ENCODE results near the gene PLG. TPM values are rescaled to one million over a fixed set of nuclear protein-coding genes. Genes with fewer than 3 reads are reported as not detected.

The PLG gene
- total and polyA plus RNA-seq, 2 of the 4 experiments (the other 2 are of a cell fraction), result not detected

GRCh38 chr6:160756871-160757270, 54.8 kb downstream of the PLG start:
- H3K14ac ChIP-seq (replicated peaks; ENCODE audit: low read depth, low read length), result no peak overlapping the region
- ChIA-PET CTCF (no interaction called here), POLR2A (ENCODE audit: unreplicated experiment) (no interaction called here)
- dilution Hi-C loops (cut with HindIII; ENCODE audit: low sequenced_read_pairs, unreplicated experiment), result no loop called here
- no peaks in the 10 kb centered on the region for H3K27me3 ChIP-seq (ENCODE audit: control insufficient read depth, insufficient read depth, low read length)
- no peak overlapping the region for H3K27ac ChIP-seq (ENCODE audit: insufficient read depth, low read length)
- H3K9me1 ChIP-seq (ENCODE audit: insufficient read depth, low read length), result no peaks in the 10 kb centered on the region
- no peak overlapping the region for H3K18ac ChIP-seq (ENCODE audit: low read depth, low read length)
- H3K4me2 ChIP-seq (ENCODE audit: low read depth, low read length), result no peak overlapping the region
- no peak overlapping the region for H2BK20ac ChIP-seq (ENCODE audit: low read depth, low read length)
- DNase-seq (no peak), ATAC-seq (ENCODE audit: low read depth) (no peak)
- H2BK15ac ChIP-seq (ENCODE audit: low read depth, low read length), result no peak overlapping the region
- no peak overlapping the region for H3K23ac ChIP-seq (ENCODE audit: low read depth, low read length)
- intact Hi-C loops (cut with micrococcal nuclease), result no loop called here
- no peak overlapping the region for H3K9ac ChIP-seq (ENCODE audit: low read depth, low read length)
- H2AFZ ChIP-seq (replicated peaks; ENCODE audit: low read length, poor library complexity), result no peak overlapping the region
- in situ Hi-C loops (cut with MboI; ENCODE audit: low sequenced_read_pairs), result no loop called here
- no peaks in the 10 kb centered on the region for H3K79me1 ChIP-seq (ENCODE audit: low read depth in 1 of 2, low read length in 2 of 2)
- H3K9me3 ChIP-seq (ENCODE audit: control insufficient read depth, insufficient read depth, low read length), result peaks cover 12% of the 10 kb centered on the region; the same call in 1 of the 2 replicates
- no peaks in the 10 kb centered on the region for H3K4me1 ChIP-seq (ENCODE audit: control insufficient read depth, insufficient read depth, low read length)
- no TSS peak for BruUV-seq (replicated peaks)
- H3K56ac ChIP-seq (ENCODE audit: extremely low read depth, insufficient read depth, low read length), result no peak overlapping the region
- no CpG with 5 or more reads among the region's 4 CpGs for WGBS, 2 experiments (ENCODE audit: extremely low coverage in 2 of 2, insufficient read length in 1 of 2)
- H4K5ac ChIP-seq (ENCODE audit: low read depth, low read length), result no peak overlapping the region
- H4K91ac ChIP-seq (ENCODE audit: insufficient read depth, low read depth, low read length), result no peak overlapping the region
- H2AK5ac ChIP-seq (ENCODE audit: low read depth, low read length), result no peak overlapping the region
- H3K4me3 ChIP-seq (ENCODE audit: insufficient read depth, low read depth, low read length), result no peak overlapping the region
- H3K4ac ChIP-seq (ENCODE audit: low read depth, low read length), result no peak overlapping the region
- TF ChIP-seq MAFK (IDR thresholded peaks at IDR 0.05; ENCODE audit: low read depth, low read length) (no peak), BHLHE40 (IDR thresholded peaks at IDR 0.05; ENCODE audit: low read depth, low read length) (no peak)
- H2AK9ac ChIP-seq (replicated peaks; ENCODE audit: low read depth, low read length, poor library complexity), result no peak overlapping the region
- no peak overlapping the region for H2BK5ac ChIP-seq (ENCODE audit: low read depth, low read length, poor library complexity, severe bottlenecking)
- no peaks in the 10 kb centered on the region for H3K36me3 ChIP-seq (ENCODE audit: control insufficient read depth, insufficient read depth, low read length)
- no peak overlapping the region for H4K8ac ChIP-seq (ENCODE audit: low read depth in 2 of 2, low read length in 2 of 2)
- no peaks in the 10 kb centered on the region for H4K20me1 ChIP-seq (ENCODE audit: insufficient read depth, low read length)
- no peak overlapping the region for H2BK120ac ChIP-seq (ENCODE audit: low read depth, low read length)

Measured in IMR-90 (cell line).